Epidermal melanocyte (primary cell): ENCODE measurements around the gene LRMDA.
A peak's percentile ranks its signal among the peaks of the same experiment; 100 is the strongest.

ENCODE experiments used
- DNase-seq: peaks from one replicate; pipeline ENCODE4 v3.0.0; 2011; ENCODE audit warnings: low spot score; ENCODE audit not compliant: insufficient read length

LRMDA gene

DNA sequence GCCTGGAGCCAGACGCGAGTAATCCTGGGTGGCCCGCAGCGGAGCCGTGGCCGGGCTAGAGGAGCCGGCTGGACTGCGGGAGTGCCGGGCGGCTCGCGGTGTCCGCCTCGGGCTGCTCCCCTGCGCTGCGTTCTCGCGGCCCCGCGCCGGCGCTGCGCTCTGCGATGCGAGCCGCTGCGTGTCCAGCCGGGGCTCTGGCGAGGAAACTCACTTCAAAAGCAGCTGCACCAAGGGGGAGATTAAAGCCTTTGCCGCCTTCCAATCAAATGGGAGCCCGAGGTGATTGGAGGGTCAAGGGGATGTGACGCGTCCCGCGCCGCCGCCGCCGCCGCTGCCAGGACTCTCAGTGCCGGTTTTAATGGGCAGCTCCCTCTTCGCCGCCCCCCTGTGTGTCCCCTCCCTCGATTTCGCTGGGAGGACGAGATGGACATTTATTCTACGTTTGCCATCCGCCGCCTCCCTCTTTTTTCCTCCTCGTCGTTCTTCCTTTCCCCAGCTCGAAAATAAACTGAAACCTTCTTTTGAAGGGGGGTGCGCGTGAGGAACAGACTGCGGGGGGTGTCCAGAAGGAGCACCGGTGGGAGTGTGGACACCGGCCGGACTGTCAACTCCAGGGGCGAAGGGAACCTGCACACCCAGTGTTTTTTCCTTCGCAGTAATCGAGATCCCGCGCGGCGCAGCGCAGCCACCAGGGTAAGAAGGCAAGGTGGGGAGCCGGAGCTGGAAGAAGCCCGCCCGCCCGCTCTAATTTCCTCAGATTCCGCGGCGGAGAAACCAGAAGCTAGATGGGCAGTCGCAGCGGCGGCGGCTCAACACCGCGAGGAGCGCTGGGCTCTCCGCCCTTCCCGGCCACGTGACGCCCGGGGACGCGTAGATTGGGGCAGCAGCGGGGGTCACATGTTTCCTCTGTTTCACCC, 29.6 kb upstream of the LRMDA start, which contains the start of gene ZNF503:
TSS of gene ZNF503 (minus strand) at position 196 of the 917 bp plus-strand sequence. CDS start 345 bp downstream, outside the sequence.
- DNase-seq: peak; percentile 99

DNA sequence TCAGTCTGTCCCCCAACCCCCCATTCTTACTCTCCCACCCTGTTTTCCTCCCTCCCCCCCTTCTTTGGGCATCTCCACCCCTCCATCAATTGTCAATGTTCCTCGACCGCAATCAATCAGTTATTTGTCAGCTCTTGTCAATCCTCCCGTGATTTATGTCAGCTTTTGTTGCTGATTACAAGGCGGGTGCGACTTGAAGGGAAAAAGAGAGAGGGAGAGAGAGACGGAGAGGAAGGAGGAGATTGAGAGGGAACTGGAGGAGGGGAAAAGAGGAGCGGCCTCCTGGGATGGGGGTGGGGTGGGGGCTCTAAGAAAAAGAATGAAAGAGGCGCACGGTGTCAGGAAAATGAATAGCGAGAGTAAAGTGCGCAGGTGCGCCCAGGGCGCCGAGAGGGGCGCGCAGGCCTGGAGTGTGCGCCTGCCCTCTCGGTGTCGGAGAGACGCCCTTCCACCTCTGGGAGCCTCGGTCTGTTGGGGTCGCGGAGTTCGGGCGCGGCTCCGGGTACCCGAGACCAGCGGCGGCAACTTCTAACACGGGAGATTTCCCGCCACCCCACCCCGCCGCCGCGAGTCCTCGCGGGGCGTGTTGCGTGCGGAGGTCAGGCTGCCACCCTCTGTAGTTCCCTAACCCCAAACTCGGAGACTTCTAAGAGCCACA, 28.8 kb upstream of the LRMDA start:
- peak; percentile 63 for DNase-seq

DNA sequence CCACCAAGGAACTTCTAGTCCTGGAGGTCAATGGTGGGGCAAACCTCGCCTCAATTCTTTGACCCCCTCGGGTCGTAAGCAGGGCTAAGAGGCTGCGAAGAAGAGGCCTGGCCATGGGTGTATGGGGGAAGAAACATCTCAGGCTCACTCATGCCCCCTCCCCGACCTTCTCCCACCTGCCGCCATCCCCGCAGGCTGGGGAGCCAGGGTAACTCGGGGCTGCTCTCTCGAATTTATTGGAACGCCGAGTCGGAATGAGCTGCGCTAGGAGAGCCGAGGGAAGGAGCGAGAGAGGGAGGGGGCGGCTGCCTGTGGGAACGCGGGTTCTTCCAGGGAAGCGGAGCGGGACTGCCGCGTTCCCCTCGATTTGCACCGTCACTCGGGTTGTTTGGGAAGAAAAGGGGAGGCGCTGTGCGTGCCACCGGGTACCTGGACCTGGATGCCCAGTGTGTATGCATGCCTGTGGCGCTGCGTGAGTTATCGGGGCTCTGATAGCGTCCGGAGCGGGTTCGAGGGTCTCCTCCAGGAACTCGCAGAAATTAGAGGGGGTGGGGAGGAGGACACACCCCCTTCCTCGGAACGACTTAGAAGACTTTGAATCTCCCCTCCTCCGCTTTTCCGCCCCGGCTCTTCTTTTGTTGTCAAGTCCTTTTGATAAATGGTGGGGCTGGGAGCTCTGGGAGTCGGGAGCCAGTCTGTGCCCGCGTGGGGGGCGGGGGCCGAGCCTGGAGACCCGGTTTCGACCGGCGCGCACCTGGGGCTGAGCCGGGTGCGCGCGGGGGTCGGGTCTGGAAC, 28.1 kb upstream of the LRMDA start:
- DNase-seq: no peak

DNA sequence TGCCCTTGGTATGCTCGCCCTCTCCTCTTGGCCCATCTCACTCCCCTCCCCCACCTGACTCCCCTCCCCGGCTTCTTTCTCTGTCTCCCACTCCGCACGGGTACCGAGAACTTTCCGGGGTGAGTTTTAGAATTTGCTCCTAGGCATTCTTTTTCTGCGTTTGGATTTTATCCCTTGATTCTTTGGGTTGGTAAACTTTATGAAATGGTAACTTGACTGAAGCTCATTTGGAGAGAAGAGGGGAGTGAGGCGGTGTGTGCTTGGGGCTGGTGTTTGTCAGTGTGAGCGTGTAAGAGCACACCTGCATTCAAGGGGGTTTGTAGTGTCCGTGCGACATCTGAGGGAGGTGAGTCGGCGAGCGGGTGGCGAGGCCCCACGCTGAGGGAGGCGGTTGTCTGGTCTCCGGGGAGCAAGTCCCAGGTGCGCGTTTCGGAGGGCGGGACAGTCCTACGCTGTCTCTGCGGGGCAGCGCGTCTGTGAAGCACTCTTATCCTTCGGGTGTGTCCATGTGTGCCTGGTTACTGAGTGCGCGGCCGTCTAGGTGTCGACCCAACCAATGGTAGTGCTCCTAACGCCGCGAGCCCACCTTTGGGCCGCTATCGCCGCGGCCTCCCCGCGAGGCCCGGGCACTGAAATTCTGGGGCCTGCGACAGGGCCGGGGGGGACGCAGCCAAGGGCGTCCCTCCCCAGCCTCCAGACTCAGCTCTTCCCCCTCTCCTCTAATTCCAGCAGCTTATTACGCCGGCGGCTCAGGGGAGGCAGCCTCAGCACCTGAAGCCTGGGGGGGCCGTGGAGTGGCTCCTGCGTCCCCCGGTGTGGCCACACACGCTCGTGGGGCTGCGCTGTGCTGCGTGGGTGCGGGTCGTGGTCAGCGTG, 27.2 kb upstream of the LRMDA start:
- DNase-seq: no peak

DNA sequence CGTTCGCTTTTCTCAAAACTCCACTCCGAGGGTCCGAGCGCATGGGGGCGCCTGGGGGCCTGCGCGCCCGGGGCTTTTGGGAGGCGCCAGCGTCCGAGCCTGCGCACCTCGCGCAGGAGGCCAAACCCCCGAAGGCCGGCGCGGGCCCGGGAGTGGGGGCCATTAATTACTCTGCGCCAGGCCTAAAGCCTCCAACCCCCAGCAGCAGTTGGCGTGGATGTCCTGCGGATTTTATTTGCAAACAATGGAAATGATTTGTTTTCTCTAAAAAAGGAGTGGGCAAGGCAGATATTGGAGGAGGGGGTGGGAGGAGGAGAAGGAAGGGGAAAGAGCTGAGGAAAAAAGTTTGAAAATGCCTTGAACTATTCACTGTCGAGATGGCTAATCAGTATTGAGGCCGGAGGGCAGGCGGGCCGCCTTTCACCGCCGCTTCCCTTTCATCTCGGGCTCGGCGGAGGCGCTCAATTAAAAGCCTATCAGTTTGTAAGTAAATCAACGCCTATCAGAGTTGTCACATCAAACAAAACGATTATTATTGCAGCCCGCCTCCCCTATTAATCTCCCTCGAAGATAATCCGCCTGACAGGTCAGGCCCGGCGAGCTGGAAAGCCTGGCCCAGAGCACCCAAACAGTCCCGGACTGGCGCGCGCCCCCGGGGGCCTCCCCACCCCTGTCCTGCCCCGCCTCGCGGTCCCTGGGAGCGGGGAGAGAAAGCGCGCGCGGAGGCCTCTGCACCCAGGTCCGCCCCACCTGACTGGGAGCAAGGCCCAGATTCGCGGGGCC, 26.4 kb upstream of the LRMDA start:
- DNase-seq: no peak

DNA sequence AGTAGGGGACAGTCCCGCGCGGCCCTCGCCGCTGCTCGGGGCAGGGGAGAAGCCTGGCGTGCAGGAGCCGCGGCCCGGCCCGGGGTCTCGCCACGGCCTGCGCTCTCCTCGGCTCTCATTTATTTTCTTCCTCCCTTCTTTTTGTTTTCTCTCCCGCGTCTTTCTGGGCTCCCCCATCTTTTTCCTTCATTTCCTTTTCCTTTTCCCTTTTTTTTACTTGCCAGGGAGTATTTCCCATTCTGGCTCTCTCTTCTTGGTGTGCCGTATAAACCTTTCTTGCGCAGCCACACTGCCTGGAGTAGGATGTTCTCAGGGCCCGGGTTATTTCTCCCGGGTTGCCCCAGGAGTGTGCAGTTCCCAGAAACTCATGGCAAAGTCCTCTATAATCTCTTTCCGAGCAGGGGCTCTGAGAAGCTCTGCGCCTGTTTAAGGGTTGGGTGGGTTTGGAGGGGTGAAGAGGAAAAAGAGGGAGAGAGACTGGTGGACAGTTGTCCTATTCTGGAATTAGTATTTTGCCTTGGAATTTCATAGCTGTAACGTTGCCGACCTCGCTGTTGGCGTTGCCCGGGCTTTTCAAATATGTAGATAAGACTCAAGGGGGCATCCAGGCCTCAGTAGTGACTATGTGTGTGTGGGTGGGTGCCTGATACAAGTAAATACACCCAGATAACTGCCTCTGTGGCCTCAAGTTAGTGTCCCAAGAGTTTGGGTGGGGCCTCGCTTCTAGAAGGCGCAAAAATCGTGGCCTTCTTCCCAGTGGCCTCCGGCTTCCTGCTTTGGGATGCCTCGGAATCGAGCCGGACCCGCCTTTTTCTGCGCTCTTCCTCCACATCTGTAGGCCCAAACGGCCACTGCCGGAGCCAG, 25.6 kb upstream of the LRMDA start:
- DNase-seq: no peak

DNA sequence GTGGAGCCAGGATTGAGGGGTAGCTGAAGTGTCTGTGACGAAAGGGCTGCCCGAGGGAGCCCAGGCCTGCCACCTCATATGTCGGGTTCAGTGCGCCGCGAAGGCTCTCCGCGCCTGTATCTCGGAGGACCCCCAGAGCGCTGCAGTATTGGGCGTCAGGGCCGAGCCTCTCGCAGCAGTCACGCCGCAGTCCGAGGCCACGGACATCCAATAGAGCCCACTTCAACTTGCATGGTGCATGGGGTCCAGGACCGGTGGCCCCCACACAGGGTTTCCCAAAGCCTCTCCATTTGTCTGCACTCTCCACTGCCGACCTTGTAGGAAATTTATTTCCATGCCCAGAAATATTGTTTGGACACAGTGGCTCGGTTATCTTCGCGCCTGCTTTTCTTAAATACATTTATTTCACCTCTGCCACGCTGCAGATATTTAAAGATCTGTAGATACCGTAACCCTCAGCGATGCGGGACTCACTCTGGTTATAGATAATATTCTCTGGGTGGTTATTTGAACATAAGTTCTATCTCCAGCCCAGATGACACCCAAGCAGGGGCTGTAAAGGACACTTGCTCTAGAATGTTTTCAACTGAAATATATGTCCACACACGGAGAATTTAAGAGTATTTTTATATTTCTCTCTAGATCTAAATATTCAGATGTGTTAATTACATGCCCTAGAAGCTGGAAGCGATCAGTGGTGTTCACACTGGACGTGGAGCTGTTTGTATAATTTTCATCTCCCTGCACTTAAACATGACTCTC, 24.8 kb upstream of the LRMDA start:
- no peak for DNase-seq

DNA sequence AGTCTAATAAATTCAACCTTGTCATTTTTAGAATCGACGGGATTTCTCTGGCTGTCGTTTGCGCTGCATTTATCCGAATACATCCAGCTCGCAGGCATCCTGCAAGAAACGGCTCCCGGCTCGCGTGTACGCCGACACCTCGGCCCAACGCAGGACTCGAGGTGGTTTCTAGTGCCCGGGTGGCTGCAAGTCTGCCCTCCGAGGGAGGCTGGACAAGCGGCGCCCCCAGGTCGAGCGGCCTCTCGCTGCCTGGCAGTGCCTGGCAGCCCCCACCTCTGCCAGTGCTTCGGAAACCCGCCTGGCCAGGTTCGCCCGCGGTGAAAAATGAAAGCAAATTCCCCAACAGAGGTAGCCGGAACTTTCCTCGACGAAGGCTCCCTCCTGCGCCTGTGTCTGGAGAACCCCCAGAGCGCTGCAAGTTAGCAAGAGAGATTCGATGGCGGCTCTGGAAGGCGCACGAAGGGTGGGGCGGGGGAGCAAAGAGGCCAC, 24.2 kb upstream of the LRMDA start:
- DNase-seq: no peak

DNA sequence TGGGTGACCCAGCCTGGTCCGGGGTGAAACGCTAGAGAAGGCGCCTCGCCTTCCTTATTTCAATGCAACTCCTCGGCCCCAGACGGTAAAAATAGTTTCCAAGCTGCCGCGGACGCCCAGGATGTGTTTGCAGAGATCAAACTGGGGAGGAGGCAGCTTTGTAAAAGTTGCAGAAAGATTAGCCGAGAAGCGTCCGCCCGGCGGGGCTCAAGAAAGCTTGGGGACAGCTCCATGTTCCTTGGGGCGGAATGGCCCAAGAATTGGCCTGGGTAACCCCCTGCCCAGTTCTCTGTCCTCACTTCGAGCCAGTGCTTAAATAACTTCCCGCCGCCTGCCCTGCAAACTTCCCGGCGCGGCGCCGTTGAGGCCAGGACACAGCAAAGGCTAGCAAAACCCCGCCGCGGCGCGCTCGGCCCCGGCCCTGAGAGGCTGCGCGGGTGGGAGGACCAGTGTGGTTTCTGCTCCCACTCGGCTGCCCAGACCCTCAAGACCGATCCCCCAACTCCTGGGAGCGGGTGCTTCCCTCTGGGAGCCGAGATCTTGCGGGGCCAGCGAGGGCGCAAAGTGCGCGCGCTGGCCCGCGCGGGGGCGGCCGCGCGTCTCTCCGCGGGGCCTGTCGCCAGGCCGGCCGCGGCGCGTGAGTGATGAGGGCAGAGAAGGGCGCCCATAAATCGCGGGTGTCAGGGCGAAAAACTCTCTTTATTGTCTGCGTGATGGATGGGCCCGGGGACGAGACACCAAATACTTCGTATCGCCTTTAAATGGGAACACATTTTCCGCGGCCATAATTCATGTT, 23.5 kb upstream of the LRMDA start:
- no peak for DNase-seq

DNA sequence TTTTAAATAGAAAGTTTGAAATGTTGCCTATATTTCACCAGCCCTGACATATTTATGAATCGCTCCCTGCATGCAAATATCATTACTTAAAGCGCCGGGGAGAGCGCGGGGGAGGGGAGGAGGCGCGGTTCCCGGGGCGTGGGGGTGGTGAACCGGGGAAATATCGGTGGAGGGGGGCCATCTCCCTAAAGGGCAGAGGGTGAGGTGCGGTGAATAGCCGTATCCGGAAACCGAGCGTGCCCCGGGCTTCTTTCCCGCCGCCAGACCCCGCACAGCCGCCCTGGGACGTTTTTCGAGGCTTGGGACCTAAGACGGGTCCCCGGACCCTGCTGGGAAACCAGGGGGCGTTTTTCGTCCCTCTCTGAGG, 22.9 kb upstream of the LRMDA start:
- DNase-seq: no peak

DNA sequence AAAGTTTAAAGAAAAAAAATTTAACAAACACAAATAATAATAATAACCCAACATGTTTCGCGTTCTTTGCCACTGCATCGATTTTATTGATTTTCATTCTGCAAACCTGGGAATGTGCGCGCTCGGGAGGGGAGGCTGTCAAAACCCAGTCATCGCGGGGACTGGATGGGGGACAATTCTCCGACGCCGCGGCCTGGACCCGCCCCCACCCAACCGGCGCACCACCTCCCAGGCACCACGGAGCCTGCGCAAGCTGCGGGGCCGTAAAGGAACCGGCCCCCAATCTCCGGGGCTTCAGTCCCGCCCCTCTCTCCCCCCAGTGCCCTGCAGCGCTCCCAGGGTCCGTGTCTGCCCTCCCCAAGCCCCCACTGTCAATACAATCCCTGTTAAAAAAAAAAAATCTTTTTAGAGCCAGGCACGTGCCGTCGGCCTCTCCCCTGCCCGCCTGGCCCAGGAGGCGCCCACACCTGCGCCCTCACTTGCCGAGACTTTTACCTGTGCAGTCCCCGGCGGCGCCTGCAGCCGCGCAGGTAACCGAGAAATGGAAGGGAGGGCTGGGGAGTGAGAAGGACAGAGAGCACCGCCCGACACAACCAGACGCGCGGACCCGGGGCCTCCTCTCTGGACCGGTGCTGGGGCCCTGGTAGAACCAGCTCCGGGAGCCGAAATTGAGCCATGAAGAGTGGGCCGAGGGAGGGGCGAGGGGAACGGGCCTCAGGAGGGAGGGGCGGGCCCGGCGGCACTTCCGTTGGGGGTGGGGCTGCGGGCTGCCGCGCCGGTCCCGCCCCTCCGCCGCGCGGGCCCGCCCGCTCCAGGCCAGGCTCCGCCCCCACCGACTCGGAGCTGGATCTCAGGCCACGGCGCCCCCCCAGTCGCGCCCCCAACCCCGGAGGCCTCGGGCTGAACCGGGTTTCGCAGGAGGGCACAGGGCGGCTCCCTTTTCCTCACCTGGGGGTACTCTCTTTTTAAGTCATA, 22.2 kb upstream of the LRMDA start:
- peak; percentile 77 for DNase-seq

DNA sequence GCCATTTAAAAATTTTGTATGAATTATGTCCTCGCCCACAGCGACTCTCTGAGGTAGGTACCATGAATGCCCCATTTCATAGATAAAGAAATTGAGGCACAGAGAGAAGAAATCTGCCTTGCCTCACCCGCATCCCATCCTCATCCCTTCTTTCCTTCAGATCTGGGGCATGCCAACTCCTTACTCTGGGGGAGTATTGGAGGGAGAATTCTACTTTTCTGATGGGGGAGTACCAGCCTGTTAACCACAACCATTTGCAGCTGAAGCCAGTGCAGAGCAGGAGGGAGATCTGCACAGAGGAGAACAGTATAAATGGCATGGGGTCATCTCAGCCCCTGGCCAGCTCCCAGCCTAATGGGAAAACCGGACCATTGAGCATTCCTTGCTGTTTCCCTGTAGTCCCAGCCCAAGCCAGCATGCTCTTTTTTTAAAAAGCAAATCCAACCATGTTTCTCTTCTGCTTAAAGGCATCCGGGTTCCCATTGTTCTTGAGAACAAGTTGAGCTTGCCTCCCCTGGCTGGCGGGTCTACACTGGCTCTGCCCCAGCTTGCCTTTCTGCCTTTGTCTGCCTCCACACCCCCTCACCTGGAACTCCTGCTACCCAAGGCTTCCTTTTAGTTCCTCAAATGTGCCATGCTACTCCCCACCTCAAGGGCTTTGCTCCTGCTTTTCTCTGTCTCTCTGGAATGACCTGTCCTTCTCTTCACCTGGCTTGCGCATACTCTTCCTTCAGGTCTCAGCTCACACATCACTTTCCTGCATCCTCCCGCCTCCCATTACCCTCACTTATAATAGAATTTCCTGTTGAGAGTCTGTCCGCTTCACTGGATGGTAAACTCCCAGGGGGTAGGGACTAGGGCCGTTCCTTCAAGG, 21.1 kb upstream of the LRMDA start:
- DNase-seq: no peak

DNA sequence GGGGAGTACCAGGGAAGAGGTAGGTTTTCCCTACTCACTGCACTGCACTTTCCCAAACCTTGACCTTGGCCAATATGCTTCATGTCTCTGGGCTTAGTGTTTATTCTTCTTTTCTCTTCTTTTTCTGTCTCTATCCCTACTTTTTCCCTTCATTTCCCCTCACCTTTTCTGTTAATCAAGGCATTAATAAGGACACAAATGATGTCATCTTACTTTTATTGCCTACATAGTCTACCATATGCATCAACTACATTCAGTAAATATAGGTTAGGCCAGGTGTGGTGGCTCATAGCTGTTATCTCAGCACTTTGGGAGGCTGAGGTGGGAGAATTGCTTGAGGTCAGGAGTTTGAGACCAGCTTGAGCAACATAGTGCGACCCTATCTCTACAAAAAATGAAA, 16.9 kb upstream of the LRMDA start:
- DNase-seq: no peak

DNA sequence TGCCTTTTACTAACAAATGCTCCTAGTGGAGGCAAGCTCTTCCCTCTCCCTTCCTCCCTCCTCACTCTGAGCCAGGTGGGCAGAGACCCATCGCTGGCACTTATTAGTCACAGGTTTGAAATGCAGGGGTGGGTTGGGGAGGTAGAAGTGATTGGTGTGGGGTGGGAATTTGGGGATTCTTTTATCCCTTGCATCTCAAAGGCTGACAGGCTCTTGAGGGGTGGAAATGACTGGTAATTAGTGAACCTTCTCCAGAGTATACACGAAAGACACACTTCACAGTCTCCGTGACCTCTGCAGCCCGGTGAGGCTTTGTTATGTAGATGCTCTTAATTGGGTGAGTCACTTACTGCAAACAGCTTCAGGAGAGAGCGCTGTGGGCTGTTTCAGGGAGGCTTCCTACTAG, 13.9 kb upstream of the LRMDA start:
- no peak for DNase-seq

DNA sequence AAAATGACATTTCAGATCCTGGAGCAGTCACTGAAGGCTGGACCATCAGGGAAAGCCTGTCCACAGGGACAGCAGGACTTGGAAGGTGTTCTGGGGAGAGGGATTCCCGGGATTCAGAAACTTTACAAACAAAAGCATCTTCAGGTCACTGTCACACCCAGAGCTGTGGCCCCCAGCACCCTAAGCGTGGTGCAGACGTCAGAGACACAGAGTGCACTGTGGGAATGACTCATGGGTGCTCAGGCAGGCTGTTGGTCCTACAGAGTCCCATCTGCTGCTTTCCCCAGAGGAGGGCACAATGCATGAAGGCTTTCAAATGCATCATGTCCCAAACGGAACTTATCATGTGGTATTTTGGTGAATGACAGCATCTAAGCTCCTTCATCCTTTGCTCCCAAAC, 13.1 kb upstream of the LRMDA start:
- no peak for DNase-seq
